BJ (cell line): ENCODE measurements around the gene EPHB2. TPM values are rescaled to one million over a fixed set of nuclear protein-coding genes. Genes with fewer than 3 reads are reported as not detected.
A peak's percentile ranks its signal among the peaks of the same experiment; 100 is the strongest.

Experiments
- CTCF ChIA-PET: fragments of 350-600 bp; formaldehyde crosslinking; extraction: SDS; loops from one replicate; lab custom pipeline; 2021; ENCODE audit warnings: antibody characterized with exemption, inconsistent platforms; lab: Yijun Ruan, JAX
- POLR2A ChIA-PET: fragments of 300-600 bp; sonication (Branson Sonifier 250); formaldehyde crosslinking; extraction: SDS; loops from one replicate; lab custom pipeline; 2021; ENCODE audit warnings: antibody characterized with exemption; lab: Charles Lee
- DNase-seq: peaks from one replicate; pipeline ENCODE4 v3.0.0-alpha.2; 2011; ENCODE audit warnings: low read depth
- H3K27me3 ChIP-seq: 2 replicates; pipeline ENCODE4 v1.6.0; 2011; ENCODE audit warnings: low read length; ENCODE audit not compliant: control insufficient read depth, insufficient read depth
- H3K36me3 ChIP-seq: 2 replicates; pipeline ENCODE4 v1.5.1; 2011; ENCODE audit warnings: low read length; ENCODE audit not compliant: control insufficient read depth, insufficient read depth
- H3K4me3 ChIP-seq: 2 replicates; pipeline ENCODE4 v1.5.1; 2011; ENCODE audit warnings: low read depth, mild to moderate bottlenecking, control low read depth, low read length
- CTCF ChIP-seq: IDR thresholded peaks from 2 replicates; pipeline ENCODE4 v1.5.1; 2011; ENCODE audit warnings: low read depth, mild to moderate bottlenecking, control low read depth, inconsistent platforms, low read length, moderate library complexity; ENCODE audit not compliant: insufficient read depth
- polyA plus RNA-seq: library from polyadenylated mRNA; depleted of rRNA; stranded (reverse); fragments of >200 nt; gene quantifications from 2 replicates; pipeline ENCODE4 v1.2.3, GENCODE V29; 2011

EPHB2 gene
- polyA plus RNA-seq, 1 experiment = 8.7 TPM

DNA sequence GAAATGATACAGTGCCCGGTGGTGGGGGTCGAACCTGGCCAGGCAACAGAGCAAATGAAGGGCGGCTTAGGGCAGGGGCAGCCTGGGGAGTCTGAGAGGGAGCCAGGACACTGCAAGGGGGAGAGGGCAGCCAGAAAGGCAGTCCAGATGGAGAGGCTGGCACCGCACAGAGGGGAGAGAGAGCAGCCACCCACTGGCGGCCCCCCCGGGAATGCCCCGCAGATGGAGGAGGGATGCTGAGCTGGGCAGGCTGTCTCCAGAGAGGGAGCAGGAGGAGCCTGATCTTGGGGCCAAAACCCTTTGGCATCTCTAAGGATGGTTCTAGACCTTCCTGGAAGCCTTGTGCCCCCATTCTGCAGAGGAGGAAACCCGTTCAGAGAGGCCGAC is 149.8 kb downstream of the EPHB2 start:
- no peak for TF ChIP-seq CTCF
- H3K27me3 ChIP-seq = no peaks in the 10 kb centered on the region
- H3K36me3 ChIP-seq = no peaks in the 10 kb centered on the region
- ChIA-PET CTCF (interaction anchor here (1.5 to 10.2 kb wide), 6 partner anchors 9 to 155 kb away, joined by 6 to 182 read pairs (median 34); no protein-coding TSS in a partner anchor), POLR2A (no interaction called here)
- no peak overlapping the region for H3K4me3 ChIP-seq
- DNase-seq = no peak

GRCh38 chr1:22860883-22861385 is 150.3 kb downstream of the EPHB2 start:
- TF ChIP-seq CTCF = no peak
- POLR2A ChIA-PET = no interaction called here
- H3K27me3 ChIP-seq = no peaks in the 10 kb centered on the region
- H3K36me3 ChIP-seq = no peaks in the 10 kb centered on the region
- no peak for DNase-seq
- CTCF ChIA-PET = interaction anchor here (0.9 to 10.2 kb wide), 22 partner anchors 10 to 163 kb away, joined by 3 to 182 read pairs (median 7); no protein-coding TSS in a partner anchor
- no peak overlapping the region for H3K4me3 ChIP-seq

DNA sequence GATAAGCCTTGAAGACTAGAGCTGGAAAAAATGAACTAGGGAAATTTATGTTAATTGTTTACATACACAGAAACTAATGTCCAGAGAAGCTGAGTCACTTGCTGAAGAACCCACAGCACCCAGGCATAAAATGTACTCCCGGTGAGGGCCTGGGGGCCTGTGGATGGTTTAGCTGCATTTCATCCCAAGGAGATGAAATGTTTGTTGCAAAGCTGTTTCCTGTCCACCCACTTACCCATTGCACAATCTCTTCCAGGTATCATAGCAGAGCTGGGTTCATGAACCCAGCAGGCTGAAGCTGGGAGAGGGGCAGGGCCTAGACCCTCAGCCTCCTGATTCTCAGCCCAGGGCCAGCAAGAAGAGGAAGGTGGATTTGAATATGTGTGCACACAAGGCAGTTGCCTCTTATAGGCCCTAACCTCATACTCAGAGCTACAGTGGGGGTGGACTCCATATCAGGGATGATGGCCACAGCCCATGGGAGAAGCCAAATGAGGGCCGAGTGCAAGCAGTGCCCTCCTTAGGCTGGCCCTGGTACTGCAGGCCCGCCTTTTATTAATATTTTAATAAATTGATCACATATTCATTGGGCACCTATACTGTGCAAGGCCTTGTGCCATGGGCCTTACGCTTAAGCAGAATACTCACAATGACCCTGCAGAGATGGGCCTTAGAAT is 151.3 kb downstream of the EPHB2 start:
- H3K4me3 ChIP-seq = no peak overlapping the region
- H3K27me3 ChIP-seq = no peaks in the 10 kb centered on the region
- POLR2A ChIA-PET = interaction anchor here (1.2 kb wide), 1 partner anchor 158 kb away, joined by 3 read pairs; no protein-coding TSS in a partner anchor
- TF ChIP-seq CTCF = peak; percentile 95
- no peak for DNase-seq
- CTCF ChIA-PET = interaction anchor here (0.5 to 10.2 kb wide), 49 partner anchors 9 to 896 kb away, joined by 3 to 182 read pairs (median 5); no protein-coding TSS in a partner anchor
- no peaks in the 10 kb centered on the region for H3K36me3 ChIP-seq

- no peak overlapping the region for H3K4me3 ChIP-seq
- CTCF ChIA-PET = interaction anchor here (0.6 to 10.2 kb wide), 28 partner anchors 8 to 190 kb away, joined by 3 to 182 read pairs (median 8); no protein-coding TSS in a partner anchor
- H3K27me3 ChIP-seq = no peaks in the 10 kb centered on the region
- no peak for DNase-seq
- no peaks in the 10 kb centered on the region for H3K36me3 ChIP-seq
- POLR2A ChIA-PET = no interaction called here
- no peak for TF ChIP-seq CTCF
These were observed 152.1 kb downstream of the EPHB2 start for GRCh38 chr1:22862752-22863151.

GRCh38 chr1:22863766-22864165 is 153.1 kb downstream of the EPHB2 start:
- CTCF ChIA-PET = interaction anchor here (0.9 to 10.2 kb wide), 8 partner anchors 12 to 191 kb away, joined by 3 to 182 read pairs (median 12); no protein-coding TSS in a partner anchor
- Histone ChIP-seq H3K4me3 (no peak overlapping the region), H3K36me3 (no peaks in the 10 kb centered on the region), H3K27me3 (no peaks in the 10 kb centered on the region)
- TF ChIP-seq CTCF = no peak
- POLR2A ChIA-PET = no interaction called here
- no peak for DNase-seq
